A673 (cell line): Measurements from ENCODE around the gene SBK3. TPM values are rescaled to one million over a fixed set of nuclear protein-coding genes. Genes with fewer than 3 reads are reported as not detected.

Experiments used
- BruUV-seq: library from RNA; stranded (reverse); fragments of 400-500 nt; replicated peaks from 2 replicates; lab custom pipeline; 2021; lab: Mats Ljungman, UMichigan
- CTCF ChIA-PET: fragments of 300-600 bp; sonication (Branson Sonifier 250); formaldehyde crosslinking; loops from one replicate; lab custom pipeline; 2022; ENCODE audit warnings: antibody characterized with exemption; lab: Charles Lee
- POLR2A ChIA-PET: fragments of 300-600 bp; sonication (Branson Sonifier 250); formaldehyde crosslinking; loops from one replicate; lab custom pipeline; 2022; ENCODE audit warnings: antibody characterized with exemption; ENCODE audit not compliant: low non-redundant PET; lab: Charles Lee
- DNase-seq: peaks from one replicate; pipeline ENCODE4 v3.0.0-alpha.2; 2015; ENCODE audit warnings: low spot score
- H3K27ac ChIP-seq: fragments of 200-600 bp; sonication (generic); 2 replicates; pipeline ENCODE4 v1.5.1; 2016; ENCODE audit warnings: mixed run types, low read depth, mild to moderate bottlenecking, mixed read lengths, antibody characterized with exemption, low read length; ENCODE audit not compliant: poor library complexity, severe bottlenecking
- H3K27me3 ChIP-seq: fragments of 200-600 bp; sonication (generic); replicated peaks from 2 replicates; pipeline ENCODE4 v1.6.1; 2017; ENCODE audit warnings: mixed run types, low read depth, mild to moderate bottlenecking, mixed read lengths, antibody characterized with exemption, low read length; ENCODE audit not compliant: insufficient read depth, poor library complexity
- H3K36me3 ChIP-seq: fragments of 200-600 bp; sonication (generic); 2 replicates; pipeline ENCODE4 v1.6.1; 2016; ENCODE audit warnings: mixed run types, mild to moderate bottlenecking, mixed read lengths, antibody characterized with exemption, low read length; ENCODE audit not compliant: insufficient read depth, poor library complexity, severe bottlenecking
- H3K4me1 ChIP-seq: fragments of 200-600 bp; sonication (generic); 2 replicates; pipeline ENCODE4 v1.6.1; 2017; ENCODE audit warnings: mixed run types, mild to moderate bottlenecking, mixed read lengths, antibody characterized with exemption, low read length; ENCODE audit not compliant: insufficient read depth, poor library complexity, severe bottlenecking
- H3K4me3 ChIP-seq: fragments of 200-600 bp; sonication (generic); 2 replicates; pipeline ENCODE4 v1.5.1; 2016; ENCODE audit warnings: low read depth, mixed run types, mild to moderate bottlenecking, mixed read lengths, low read length; ENCODE audit not compliant: poor library complexity, severe bottlenecking
- H3K9me3 ChIP-seq: fragments of 200-600 bp; sonication (generic); 2 replicates; pipeline ENCODE4 v1.6.1; 2016; ENCODE audit warnings: mixed run types, low read depth, mild to moderate bottlenecking, mixed read lengths, antibody characterized with exemption, low read length; ENCODE audit not compliant: poor library complexity, severe bottlenecking
- CTCF ChIP-seq: fragments of 300-800, 200-600 bp; sonication (generic); conservative IDR thresholded peaks from 2 replicates; pipeline ENCODE4 v1.5.1; 2017; ENCODE audit warnings: low read depth, mild to moderate bottlenecking, antibody characterized with exemption, low read length, moderate library complexity, mixed read lengths
- EZH2 ChIP-seq: fragments of 200-600 bp; sonication (generic); IDR thresholded peaks from 2 replicates; pipeline ENCODE4 v1.6.1; 2017; ENCODE audit warnings: borderline replicate concordance, low read depth, mild to moderate bottlenecking, mixed read lengths, antibody characterized with exemption, low read length; ENCODE audit not compliant: poor library complexity, severe bottlenecking
- intact Hi-C: fragments of 100-400 bp; cut with micrococcal nuclease; formaldehyde crosslinking; loops from one replicate; pipeline ENCODE4 v1.10.0; 2022; ENCODE audit not compliant: unreplicated experiment
- total RNA-seq: library from RNA; stranded (reverse); gene quantifications from 2 replicates; pipeline ENCODE4 v1.2.3, GENCODE V29; 2021

SBK3 gene
- total RNA-seq, 1 experiment from 2014 or later, result not detected

- no peaks in the 10 kb centered on the region for H3K4me1 ChIP-seq
- no peaks in the 10 kb centered on the region for H3K36me3 ChIP-seq
- no peak overlapping the region for H3K27ac ChIP-seq
- POLR2A ChIA-PET, result no interaction called here
- TF ChIP-seq EZH2 (no peak), CTCF (no peak)
- intact Hi-C loops, result no loop called here
- H3K27me3 ChIP-seq, result no peaks in the 10 kb centered on the region
- CTCF ChIA-PET, result no interaction called here
- no TSS peak for BruUV-seq
- H3K9me3 ChIP-seq, result no peaks in the 10 kb centered on the region
- no peak for DNase-seq
- H3K4me3 ChIP-seq, result no peak overlapping the region
Measured at GRCh38 chr19:55530996-55531395, 14.3 kb downstream of the SBK3 start.

GRCh38 chr19:55529636-55530234, 15.6 kb downstream of the SBK3 start:
- POLR2A ChIA-PET, result no interaction called here
- CTCF ChIA-PET, result no interaction called here
- Histone ChIP-seq H3K4me3 (no peak overlapping the region), H3K4me1 (no peaks in the 10 kb centered on the region), H3K27ac (no peak overlapping the region), H3K27me3 (no peaks in the 10 kb centered on the region), H3K36me3 (no peaks in the 10 kb centered on the region), H3K9me3 (no peaks in the 10 kb centered on the region)
- intact Hi-C loops, result no loop called here
- TF ChIP-seq EZH2 (no peak), CTCF (no peak)
- no TSS peak for BruUV-seq
- no peak for DNase-seq

GRCh38 chr19:55528030-55528803, 17.1 kb downstream of the SBK3 start:
- no peak for TF ChIP-seq EZH2
- no peak for TF ChIP-seq CTCF
- BruUV-seq, result no TSS peak

More at GRCh38 chr19:55528030-55528803, 17.1 kb downstream of the SBK3 start:
- H3K36me3 ChIP-seq, result no peaks in the 10 kb centered on the region
- H3K4me3 ChIP-seq, result no peak overlapping the region
- no peaks in the 10 kb centered on the region for H3K4me1 ChIP-seq
- intact Hi-C loops, result no loop called here
- POLR2A ChIA-PET, result no interaction called here
- no peak for DNase-seq
- CTCF ChIA-PET, result no interaction called here
- H3K27me3 ChIP-seq, result no peaks in the 10 kb centered on the region
- no peaks in the 10 kb centered on the region for H3K9me3 ChIP-seq
- no peak overlapping the region for H3K27ac ChIP-seq
